ENCODE measurements around the gene CRYGN.

The CRYGN gene

DNA sequence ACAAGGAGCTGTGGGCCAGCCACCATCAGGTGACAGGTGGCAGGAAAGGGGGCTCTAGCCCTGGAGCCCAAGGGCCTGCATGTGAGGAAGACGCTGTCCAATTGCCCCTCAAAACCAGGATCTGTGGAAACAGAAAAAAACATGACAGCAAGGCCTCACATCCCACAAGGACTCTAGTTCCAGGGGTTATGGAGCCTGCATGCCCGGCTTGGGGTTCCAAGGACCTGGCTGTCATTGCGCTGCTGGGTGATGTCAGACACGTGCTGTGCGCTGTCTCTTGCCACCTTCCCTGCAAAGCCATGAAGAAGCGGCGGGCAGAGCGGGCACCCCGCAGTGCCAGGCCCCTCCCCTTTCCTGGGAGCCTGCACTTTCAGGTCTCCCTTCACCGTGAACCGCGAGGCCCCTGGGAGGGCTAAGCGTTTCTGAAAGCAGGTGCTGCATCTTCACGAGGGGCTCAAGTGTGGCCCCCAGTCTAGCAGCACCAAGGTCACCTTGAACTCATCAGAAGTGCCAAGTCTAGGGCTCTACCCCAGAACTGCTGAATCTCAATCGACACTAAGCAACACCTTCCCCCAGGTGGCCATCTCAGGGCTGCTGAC lies 15.1 kb upstream of the CRYGN start:
- H3K4me3 ChIP-seq (ENCODE audit: low read length): no peak overlapping the region
- TF ChIP-seq, protein P1, sequence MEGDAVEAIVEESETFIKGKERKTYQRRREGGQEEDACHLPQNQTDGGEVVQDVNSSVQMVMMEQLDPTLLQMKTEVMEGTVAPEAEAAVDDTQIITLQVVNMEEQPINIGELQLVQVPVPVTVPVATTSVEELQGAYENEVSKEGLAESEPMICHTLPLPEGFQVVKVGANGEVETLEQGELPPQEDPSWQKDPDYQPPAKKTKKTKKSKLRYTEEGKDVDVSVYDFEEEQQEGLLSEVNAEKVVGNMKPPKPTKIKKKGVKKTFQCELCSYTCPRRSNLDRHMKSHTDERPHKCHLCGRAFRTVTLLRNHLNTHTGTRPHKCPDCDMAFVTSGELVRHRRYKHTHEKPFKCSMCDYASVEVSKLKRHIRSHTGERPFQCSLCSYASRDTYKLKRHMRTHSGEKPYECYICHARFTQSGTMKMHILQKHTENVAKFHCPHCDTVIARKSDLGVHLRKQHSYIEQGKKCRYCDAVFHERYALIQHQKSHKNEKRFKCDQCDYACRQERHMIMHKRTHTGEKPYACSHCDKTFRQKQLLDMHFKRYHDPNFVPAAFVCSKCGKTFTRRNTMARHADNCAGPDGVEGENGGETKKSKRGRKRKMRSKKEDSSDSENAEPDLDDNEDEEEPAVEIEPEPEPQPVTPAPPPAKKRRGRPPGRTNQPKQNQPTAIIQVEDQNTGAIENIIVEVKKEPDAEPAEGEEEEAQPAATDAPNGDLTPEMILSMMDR (IDR thresholded peaks at IDR 0.05; ENCODE audit: insufficient read depth, low read depth, low read length, missing control alignments): no peak
- DNase-seq (ENCODE audit: low read depth): no peak

DNA sequence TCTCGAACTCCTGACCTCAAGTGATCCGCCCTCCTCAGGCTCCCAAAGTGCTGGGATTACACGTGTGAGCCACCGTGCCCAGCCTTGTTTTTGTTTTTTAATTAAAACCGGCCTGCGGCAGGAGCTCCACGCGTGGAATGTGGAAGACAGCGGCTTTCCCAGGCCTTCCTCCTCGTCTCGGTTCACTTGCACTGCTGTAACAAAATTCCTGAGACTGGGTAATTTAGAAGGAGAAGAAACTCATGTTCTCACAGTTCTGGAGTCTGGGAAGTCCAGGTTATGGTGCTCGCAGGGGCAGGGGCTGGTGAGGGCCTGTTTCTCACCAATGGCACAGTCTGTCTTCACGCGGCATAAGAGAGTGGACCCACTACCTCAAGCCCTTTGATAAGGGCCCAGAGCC lies 14.4 kb upstream of the CRYGN start:
- no peak overlapping the region for H3K4me3 ChIP-seq (ENCODE audit: low read length)
- DNase-seq (ENCODE audit: low read depth): no peak
- TF ChIP-seq, protein P1 (IDR thresholded peaks at IDR 0.05; ENCODE audit: insufficient read depth, low read depth, low read length, missing control alignments): no peak

DNA sequence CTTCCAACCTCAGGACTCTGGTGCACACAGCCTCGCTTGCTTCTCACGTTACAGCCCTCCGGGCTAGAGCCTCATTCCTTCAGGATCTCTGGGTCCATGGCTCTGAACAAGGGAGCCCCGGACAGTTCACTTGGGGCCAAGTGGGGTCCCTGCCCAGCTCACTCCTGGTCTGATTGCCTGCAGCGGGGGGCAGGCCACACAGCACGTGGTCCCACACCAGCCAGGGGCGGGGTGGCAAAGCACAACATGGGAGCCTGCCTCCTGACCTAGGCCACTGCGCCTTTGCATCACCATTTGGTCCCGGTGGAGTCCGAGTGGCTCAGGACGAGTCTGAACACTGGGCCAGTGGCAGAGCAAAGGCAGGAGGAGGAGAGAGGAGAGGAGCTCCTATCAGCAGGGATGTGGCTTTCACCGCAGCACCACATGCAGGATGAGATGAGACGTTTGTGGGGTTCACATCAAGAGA lies 13.4 kb upstream of the CRYGN start:
- no peak for DNase-seq (ENCODE audit: low read depth)

DNA sequence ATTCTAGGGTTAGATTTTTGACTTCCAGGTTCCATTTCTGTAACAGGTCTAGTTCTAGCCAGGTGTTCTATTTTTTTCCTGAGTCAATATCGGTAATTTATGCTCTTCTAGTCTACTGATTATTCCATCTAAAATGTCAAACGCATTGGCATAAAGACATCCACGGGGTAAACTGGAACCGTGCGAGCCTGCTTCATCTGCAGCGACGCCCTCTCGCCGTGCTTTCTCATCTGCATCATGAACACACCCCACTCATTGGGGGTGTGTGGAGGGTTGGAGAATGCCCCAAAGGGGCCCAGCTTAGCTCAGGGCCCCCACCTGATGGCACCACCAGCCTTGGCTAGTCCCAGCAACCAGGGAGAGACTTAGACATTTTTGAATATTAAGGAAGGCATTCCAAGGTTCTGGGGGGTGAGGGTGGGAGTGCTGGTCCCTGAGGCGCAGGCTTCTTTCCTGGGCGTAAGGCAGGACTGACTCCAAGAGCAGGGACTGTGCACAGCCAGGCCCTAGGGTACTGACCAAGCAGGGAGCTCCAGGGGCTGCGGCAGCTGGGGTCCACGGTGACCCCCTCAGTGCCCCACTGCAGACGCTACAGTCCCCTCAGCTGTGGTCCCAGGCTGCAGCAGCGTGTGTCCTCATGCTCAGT lies 12.9 kb upstream of the CRYGN start:
- TF ChIP-seq, protein P1 (IDR thresholded peaks at IDR 0.05; ENCODE audit: insufficient read depth, low read depth, low read length, missing control alignments): no peak
- no peak for DNase-seq (ENCODE audit: low read depth)
- H3K4me3 ChIP-seq (ENCODE audit: low read length): no peak overlapping the region

More for the DNA sequence above, 13.4 kb upstream of the CRYGN start:
- TF ChIP-seq, protein P1 (IDR thresholded peaks at IDR 0.05; ENCODE audit: insufficient read depth, low read depth, low read length, missing control alignments): no peak
- no peak overlapping the region for H3K4me3 ChIP-seq (ENCODE audit: low read length)

DNA sequence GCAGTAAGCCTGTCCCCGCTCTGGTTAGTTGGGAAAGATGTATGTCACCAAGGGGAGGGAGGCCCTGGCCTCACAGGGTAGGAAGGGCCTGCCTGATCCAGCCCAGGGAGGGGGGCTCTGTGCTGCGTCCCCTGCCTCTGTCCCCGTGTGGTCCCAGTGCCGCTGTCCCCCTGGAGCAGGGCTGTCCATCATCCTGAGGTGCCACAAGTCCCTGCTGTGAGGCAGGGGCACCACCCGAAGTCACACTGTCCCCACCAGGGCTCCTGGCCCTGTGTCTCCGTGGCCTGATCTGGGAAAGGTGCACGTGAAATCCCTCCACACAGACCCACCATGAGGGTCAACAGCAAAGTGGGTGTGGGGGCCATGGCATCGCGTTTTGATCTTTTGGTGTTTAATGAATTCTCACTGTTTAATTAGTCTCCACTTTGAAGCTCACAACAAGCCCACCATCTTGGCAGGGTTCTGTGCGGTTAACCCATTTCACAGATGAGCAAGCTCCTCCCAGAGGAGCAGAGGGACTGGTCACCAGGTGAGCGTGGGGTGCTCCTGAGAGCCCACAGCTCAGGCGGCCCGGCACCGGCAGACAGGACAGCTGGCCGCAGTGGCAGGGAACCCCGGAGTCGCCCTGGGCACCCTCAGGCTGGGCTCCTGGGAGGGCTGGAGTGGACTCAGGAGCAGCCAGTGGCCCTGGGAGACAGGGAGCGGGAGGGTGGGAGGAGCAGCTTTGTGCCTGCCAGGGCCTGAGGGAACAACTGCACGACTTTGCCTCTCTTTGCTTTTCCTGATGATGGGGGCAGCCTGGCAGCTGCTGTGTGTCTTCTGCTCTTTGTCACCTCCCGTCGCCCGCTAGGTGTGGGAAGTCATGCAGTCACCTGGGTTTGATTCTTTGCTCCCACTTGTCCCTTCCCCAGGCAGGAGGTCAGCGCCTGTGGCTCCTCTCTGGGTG lies 12.0 kb upstream of the CRYGN start:
- TF ChIP-seq, protein P1 (IDR thresholded peaks at IDR 0.05; ENCODE audit: insufficient read depth, low read depth, low read length, missing control alignments): no peak
- H3K4me3 ChIP-seq (ENCODE audit: low read length): no peak overlapping the region
- DNase-seq (ENCODE audit: low read depth): no peak

DNA sequence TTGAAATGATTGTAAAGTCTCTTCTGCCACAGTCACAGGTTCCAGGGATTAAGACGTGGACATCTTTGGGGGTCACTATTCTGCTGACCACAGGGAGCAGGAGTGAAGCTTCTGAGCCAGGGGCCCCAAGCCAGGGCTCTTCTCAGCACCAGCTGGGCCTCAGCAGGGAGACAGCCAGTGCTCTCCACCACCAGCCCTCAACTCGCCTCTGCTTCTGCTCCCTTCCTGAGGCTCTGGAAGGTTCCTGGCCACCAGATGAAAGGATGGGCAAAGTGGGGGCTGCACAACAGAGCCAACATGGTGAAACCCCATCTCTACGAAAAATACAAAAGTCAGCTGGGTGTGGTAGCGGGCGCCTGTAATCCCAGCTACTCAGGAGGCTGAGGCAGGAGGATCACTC lies 11.2 kb upstream of the CRYGN start:
- DNase-seq (ENCODE audit: low read depth): no peak
- TF ChIP-seq, protein P1 (IDR thresholded peaks at IDR 0.05; ENCODE audit: insufficient read depth, low read depth, low read length, missing control alignments): no peak

More for the DNA sequence above, 11.2 kb upstream of the CRYGN start:
- no peak overlapping the region for H3K4me3 ChIP-seq (ENCODE audit: low read length)
